Heart right ventricle (tissue), 16 donors: Measurements from ENCODE around the gene ST6GALNAC4. TPM values are rescaled to one million over a fixed set of nuclear protein-coding genes. Genes with fewer than 3 reads are reported as not detected.

Experiments used
- ATAC-seq, 8 donors: fragments of 200-7000 bp; cut with Tn5 transposase; one replicate each; pipeline ENCODE4 v1.9.1; 2020; ENCODE audit warnings: mild to moderate bottlenecking in 8 of 8, moderate library complexity in 8 of 8, moderate number of reproducible peaks in 1 of 8
- DNase-seq, 2 donors: peaks; one replicate each; pipeline ENCODE4 v3.0.0-alpha.2; 2020
- H3K27ac ChIP-seq, 10 donors: fragments of 200-600 bp; sonication (generic) in 2 of 10; one replicate each; pipeline versions ENCODE4 v1.5.0 to v1.8.0; 2020 to 2022; ENCODE audit warnings: mild to moderate bottlenecking in 3 of 10
- H3K27me3 ChIP-seq, 7 donors: fragments of 200-600 bp; one replicate each; pipeline ENCODE4 v1.8.0; 2021 to 2022; ENCODE audit warnings: mild to moderate bottlenecking in 2 of 7
- H3K36me3 ChIP-seq, 9 donors: fragments of 200-600 bp; sonication (generic) in 1 of 9; one replicate each; pipeline versions ENCODE4 v1.5.0 to v1.8.0; 2020 to 2022; ENCODE audit warnings: mild to moderate bottlenecking in 2 of 9
- H3K4me1 ChIP-seq, 9 donors: fragments of 200-600 bp; sonication (generic) in 1 of 9; one replicate each; pipeline versions ENCODE4 v1.5.0 to v1.8.0; 2020 to 2022; ENCODE audit warnings: mild to moderate bottlenecking in 4 of 9
- H3K4me3 ChIP-seq, 10 donors: fragments of 200-600 bp; sonication (generic) in 2 of 10; one replicate each; pipeline versions ENCODE4 v1.5.0 to v1.8.0; 2020 to 2022; ENCODE audit warnings: mild to moderate bottlenecking in 7 of 10, moderate library complexity in 2 of 10
- H3K9me3 ChIP-seq, 11 donors: fragments of 200-600 bp in 10 of 11; sonication (generic) in 2 of 11; one replicate each; pipeline versions ENCODE4 v1.5.0 to v1.8.0; 2013 to 2022; ENCODE audit warnings: mild to moderate bottlenecking in 2 of 11, control low read depth in 1 of 11, moderate library complexity in 1 of 11
- WGBS, 2 donors: extraction: QIAGEN DNeasy Blood & Tissue Kit; methylation state at CpG; one replicate each; pipeline ENCODE4 v1.1.7; 2013; ENCODE audit warnings: inconsistent platforms in 1 of 2; 5-methylcytosine and 5-hydroxymethylcytosine counted together
- intact Hi-C, 10 donors: fragments of 100-400 bp; cut with DNase I; formaldehyde crosslinking; loops; one replicate each; pipeline versions ENCODE4 v1.11.1 to v1.14.2; 2022
- polyA plus RNA-seq, 2 donors: library from polyadenylated mRNA; stranded (reverse); fragments of 200-250 nt; gene quantifications; one replicate each; pipeline ENCODE4 v1.2.3, GENCODE V29; 2013
- total RNA-seq, 10 donors: library from RNA; stranded (reverse); fragmentation: NEBNext Ultra II Directional in 3 of 10; extraction: Animal tissue kit (Norgen Biotek cat#: 25700) in 3 of 10; gene quantifications; one replicate each; pipeline versions ENCODE4 v1.2.1 to v1.2.4, GENCODE V29; 2021 to 2023
- TF ChIP-seq, protein P1 (sequence below), 9 donors: fragments of 200-600 bp; sonication (generic) in 2 of 9; IDR thresholded peaks; one replicate each; pipeline versions ENCODE4 v1.5.0 to v1.8.0; 2021 to 2022; ENCODE audit warnings: antibody characterized with exemption in 9 of 9, mild to moderate bottlenecking in 5 of 9, moderate library complexity in 1 of 9
- donor health status: Arrhythmogenic right ventricular cardiomyopathy.
- donor health status: ischemic (EF 13 %, LVEDD 7.1; RV severe dilation, severe dysfunction).
- donor health status: healthy with polysubstance abuse.
- donor health status: DM: no; HTN: yes; CAD: no.
- donor health status: DM: no; HTN: no; CAD: no.
- donor health status: ischemic (EF 25% LVEDD 6.9; RV normal size, moderate dysfunction).
- donor health status: ischemic (EF 25% LVEDD 5.7; RV mildly dilated, moderate dysfunction).
- donor health status: healthy.
- donor health status: DM: yes; HTN: yes; CAD: no.
- donor health status: Ischemic cardiomyopathy.
- donor health status: ischemic (EF 35%, LVEDD 5.7; RV mildly dilated, moderate dysfunction).
- donor health status: nonischemic (EF 11% LVEDD 7.7; RV severe dilation, severe dysfunction).
- donor health status: DM: yes; HTN: yes; CAD: no.
- donor health status: PGD.
- donor health status: ischemic (EF 29% LVEDD 5.4; RV normal size, mild dysfunction).
- donor health status: nonischemic (EF 23%, LVEDD 6.1; RV moderate dilation, normal function).

Gene ST6GALNAC4
- total and polyA plus RNA-seq, 12 donors, result 10.8 to 52.9 (median 33.9) TPM

GRCh38 chr9:127905788-127906191, 11.1 kb downstream of the ST6GALNAC4 start:
- H3K27ac ChIP-seq, result peak overlapping the region in 8 of 10 donors; percentile 30 to 89 (median 84)
- H3K4me3 ChIP-seq, result peak overlapping the region in 1 of 10 donors; percentile 46
- H3K4me1 ChIP-seq, result peaks cover 19 to 56% (median 43%) of the 10 kb centered on the region in 9 donors
- ATAC-seq, result no peak
- intact Hi-C loops, result no loop called here
- WGBS, 2 donors, result 85 to 87% methylated on average over 12 of the region's 12 CpGs
- H3K9me3 ChIP-seq, result no peaks in the 10 kb centered on the region
- DNase-seq, result no peak
- H3K27me3 ChIP-seq, result no peaks in the 10 kb centered on the region
- TF ChIP-seq, protein P1, sequence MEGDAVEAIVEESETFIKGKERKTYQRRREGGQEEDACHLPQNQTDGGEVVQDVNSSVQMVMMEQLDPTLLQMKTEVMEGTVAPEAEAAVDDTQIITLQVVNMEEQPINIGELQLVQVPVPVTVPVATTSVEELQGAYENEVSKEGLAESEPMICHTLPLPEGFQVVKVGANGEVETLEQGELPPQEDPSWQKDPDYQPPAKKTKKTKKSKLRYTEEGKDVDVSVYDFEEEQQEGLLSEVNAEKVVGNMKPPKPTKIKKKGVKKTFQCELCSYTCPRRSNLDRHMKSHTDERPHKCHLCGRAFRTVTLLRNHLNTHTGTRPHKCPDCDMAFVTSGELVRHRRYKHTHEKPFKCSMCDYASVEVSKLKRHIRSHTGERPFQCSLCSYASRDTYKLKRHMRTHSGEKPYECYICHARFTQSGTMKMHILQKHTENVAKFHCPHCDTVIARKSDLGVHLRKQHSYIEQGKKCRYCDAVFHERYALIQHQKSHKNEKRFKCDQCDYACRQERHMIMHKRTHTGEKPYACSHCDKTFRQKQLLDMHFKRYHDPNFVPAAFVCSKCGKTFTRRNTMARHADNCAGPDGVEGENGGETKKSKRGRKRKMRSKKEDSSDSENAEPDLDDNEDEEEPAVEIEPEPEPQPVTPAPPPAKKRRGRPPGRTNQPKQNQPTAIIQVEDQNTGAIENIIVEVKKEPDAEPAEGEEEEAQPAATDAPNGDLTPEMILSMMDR (IDR thresholded peaks at IDR 0.05), result no peak
- H3K36me3 ChIP-seq, result peaks cover 0 to 32% (median 14%) of the 10 kb centered on the region in 9 donors

DNA sequence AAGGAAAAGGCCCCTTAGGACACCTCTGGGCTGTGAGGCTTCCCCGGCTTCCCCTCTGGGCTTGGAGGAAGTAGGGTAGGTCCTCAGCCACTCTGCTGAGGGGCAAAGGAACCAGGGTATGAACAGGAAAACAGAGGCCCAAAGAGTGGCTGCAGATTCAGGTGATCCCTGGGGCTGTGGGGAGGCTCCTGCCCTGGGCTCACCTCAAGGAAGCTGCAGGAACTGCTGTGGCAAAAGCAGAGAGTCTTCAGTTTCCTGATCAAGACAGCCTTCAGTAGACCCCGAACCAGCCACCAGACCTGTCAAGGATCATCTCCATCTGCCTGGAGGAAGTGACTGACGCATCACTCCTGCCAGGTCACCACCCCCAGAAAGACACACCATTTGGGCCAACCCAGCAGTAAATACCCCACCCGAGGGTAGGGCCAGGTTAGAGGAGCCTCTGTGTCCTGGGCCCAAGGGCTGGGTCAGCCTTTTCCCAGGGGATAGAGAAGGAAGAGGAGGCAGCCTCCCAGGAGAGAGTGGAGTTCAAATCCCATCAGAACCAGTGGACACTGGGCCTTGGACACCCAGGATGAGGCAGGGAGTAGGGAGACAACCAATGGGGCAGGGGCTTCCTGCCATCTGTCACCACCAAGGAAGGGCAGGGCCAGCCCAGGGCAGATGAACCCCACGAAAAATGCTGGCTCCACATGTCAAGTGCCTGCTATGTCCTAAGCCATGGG, 11.7 kb downstream of the ST6GALNAC4 start:
- Histone ChIP-seq H3K27me3 (no peaks in the 10 kb centered on the region), H3K9me3 (no peaks in the 10 kb centered on the region), H3K27ac (peak overlapping the region; percentile 57 to 89 (median 84)), H3K36me3 (peaks cover 0 to 25% (median 11%) of the 10 kb centered on the region in 9 donors), H3K4me1 (peaks cover 19 to 56% (median 42%) of the 10 kb centered on the region in 9 donors), H3K4me3 (peak overlapping the region in 1 of 10 donors; percentile 46)
- 68 to 73% methylated on average over 5 of the region's 5 CpGs for WGBS, 2 donors
- intact Hi-C loops, result no loop called here
- ATAC-seq, result peak in 6 of 8 donors; percentile 3 to 20 (median 10)
- TF ChIP-seq, protein P1 (IDR thresholded peaks at IDR 0.05), result no peak
- DNase-seq, result no peak

- Histone ChIP-seq H3K36me3 (peaks cover 0 to 20% (median 6%) of the 10 kb centered on the region in 9 donors), H3K27me3 (no peaks in the 10 kb centered on the region), H3K4me3 (peak overlapping the region in 2 of 10 donors; percentile 15 to 46), H3K4me1 (peaks cover 24 to 62% (median 47%) of the 10 kb centered on the region in 9 donors), H3K9me3 (no peaks in the 10 kb centered on the region), H3K27ac (peak overlapping the region; percentile 57 to 89 (median 84))
- DNase-seq (no peak), ATAC-seq (peak; percentile 12 to 40 (median 28))
- intact Hi-C loops, result no loop called here
- TF ChIP-seq, protein P1 (IDR thresholded peaks at IDR 0.05), result no peak
- WGBS, 2 donors, result 42 to 45% methylated on average over 12 of the region's 12 CpGs
Measured at GRCh38 chr9:127904561-127905003, 12.3 kb downstream of the ST6GALNAC4 start.

DNA sequence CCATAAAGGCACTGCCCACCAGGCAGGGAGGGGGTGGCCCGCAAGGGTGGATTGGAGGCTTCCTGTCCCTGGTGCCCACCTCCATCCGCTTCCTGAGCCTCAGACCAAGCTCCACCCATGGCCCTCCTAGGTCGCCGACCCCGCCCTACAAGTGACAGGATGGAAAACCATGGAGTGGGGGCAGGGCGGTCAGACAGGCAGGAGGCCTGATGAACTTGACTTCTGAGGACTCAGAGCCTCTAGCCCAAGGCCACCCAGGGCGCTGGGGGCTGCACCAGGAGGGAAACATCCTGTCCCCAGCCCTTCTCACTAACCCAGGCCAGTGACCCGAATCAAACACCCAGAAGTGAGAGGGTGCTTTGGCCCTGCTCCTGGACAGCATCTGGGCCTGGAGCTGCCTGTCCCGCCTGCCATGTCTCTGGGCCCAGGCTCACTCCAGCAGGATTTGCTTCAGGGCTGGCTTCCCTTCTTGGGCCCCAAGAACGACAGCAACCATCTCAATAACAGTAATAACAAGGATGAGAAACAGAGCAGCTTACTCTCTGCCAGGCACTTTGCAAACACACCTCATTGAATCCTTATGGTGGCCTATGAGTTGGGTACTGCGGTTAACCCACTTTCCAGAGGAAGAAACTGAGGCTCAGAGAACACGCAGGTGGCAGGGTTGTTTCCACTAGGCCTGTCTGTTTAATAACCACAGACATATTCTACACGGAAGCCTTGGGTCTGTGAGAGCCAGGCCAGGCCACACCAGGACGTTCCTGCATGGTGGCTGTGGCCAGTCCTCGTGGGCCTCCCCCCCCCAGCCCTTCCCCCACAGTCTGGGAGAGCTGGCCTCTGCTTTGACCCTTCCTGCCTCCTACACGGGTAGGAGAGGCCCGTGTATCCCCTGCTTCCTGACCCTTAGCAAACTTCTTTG, 13.0 kb downstream of the ST6GALNAC4 start:
- Histone ChIP-seq H3K4me3 (peak overlapping the region in 3 of 10 donors; percentile 15 to 46 (median 22)), H3K4me1 (peaks cover 25 to 65% (median 47%) of the 10 kb centered on the region in 9 donors), H3K9me3 (no peaks in the 10 kb centered on the region), H3K36me3 (peaks cover 0 to 14% (median 6%) of the 10 kb centered on the region in 9 donors), H3K27ac (peak overlapping the region; percentile 57 to 89 (median 84)), H3K27me3 (no peaks in the 10 kb centered on the region)
- TF ChIP-seq, protein P1 (IDR thresholded peaks at IDR 0.05), result no peak
- 40 to 49% methylated on average over 17 of the region's 17 CpGs for WGBS, 2 donors
- ATAC-seq (peak; percentile 41 to 78 (median 63)), DNase-seq (peak; percentile 83 to 91)
- intact Hi-C loops, result no loop called here
